COLO829 (cell line): ENCODE results near the gene RNASE12.
"Not testable (repeated sequence)": the region's sequence is repeated elsewhere in the genome, so short reads cannot be mapped to it uniquely, and the experiment has no call there.

Source experiments
- DNase-seq: peaks from one replicate; pipeline ENCODE4 v3.0.0; 2012; ENCODE audit warnings: low spot score

The RNASE12 gene

GRCh38 chr14:20614038-20614840 is 23.1 kb upstream of the RNASE12 start:
- no peak for DNase-seq

GRCh38 chr14:20613094-20614037 is 22.2 kb upstream of the RNASE12 start:
- peak; percentile 96 for DNase-seq

GRCh38 chr14:20612403-20612802 is 21.2 kb upstream of the RNASE12 start:
- no peak for DNase-seq

DNA sequence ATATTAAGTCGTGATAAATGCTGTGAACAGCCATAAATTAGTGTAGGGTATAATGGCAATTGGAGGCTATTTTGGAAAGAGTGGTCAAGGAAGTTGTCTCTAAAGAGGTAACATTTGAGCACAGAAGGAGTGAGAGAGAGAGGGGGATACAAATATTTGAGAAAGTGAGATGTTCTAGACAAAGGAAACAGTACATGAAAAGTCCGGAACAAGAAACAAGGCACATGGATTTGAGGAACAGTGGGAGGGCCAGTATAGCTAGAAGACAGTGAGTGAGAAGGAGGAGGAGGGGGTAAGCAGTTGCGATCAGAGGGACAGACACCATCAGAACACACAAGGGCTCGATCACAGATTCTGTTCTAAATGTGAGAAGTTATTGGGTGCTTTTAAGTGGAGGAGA is 20.1 kb upstream of the RNASE12 start:
- no peak for DNase-seq

- peak; percentile 86 for DNase-seq
Observed at GRCh38 chr14:20610002-20610765, 19.0 kb upstream of the RNASE12 start.

GRCh38 chr14:20609215-20610001 is 18.2 kb upstream of the RNASE12 start:
- DNase-seq, result peak; percentile 92

DNA sequence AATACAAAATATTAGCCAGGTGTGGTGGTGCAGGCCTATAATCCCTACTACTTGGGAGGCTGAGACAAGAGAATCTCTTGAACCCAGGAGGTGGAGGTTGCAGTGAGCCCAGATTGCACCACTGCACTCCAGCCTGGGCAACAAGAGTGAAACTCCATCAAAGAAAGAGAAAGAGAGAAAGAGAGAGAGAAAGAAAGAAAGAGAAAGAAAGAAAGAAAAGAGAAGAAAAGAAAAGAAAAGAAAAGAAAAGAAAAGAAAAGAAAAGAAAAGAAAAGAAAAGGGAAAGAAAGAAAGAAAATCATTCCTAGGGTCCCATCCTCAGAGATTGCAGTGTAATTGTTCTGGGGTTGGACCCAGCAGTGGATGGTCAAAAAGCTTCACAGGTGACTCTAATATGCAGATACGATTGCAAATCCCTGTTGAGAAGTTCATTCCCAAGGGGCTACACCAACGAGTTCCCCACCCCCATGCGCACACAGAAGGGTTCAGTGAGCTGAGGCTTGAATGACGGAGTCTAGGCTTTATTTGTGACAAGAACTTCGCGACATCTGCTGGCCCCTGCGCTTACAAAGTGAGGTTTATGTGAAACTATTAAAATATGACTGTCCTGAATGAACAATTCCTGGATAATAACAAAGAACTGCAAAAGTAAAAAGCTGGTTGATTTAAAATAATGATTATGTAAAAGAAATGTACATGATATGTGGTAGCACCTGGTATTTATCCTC is 17.4 kb upstream of the RNASE12 start:
- DNase-seq, result no peak

DNA sequence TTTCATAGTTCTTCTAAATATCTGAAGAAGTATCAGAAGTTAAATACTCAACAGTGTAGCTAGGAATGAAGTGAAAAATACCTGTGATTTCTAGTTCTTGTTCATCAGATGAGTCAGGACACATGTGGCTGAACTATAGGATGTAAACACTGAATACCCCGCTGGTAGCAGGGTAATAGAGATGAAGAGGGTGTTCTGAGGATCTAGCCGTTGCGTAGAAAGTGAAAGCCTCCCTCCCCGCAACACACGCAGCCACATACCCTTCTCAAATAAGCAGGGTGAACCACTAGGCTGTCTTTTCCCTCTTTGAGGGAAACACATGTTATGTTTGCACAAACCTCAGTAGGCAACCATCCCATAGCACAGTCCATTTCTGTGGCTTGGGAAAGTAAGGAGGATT is 16.4 kb upstream of the RNASE12 start:
- no peak for DNase-seq

DNA sequence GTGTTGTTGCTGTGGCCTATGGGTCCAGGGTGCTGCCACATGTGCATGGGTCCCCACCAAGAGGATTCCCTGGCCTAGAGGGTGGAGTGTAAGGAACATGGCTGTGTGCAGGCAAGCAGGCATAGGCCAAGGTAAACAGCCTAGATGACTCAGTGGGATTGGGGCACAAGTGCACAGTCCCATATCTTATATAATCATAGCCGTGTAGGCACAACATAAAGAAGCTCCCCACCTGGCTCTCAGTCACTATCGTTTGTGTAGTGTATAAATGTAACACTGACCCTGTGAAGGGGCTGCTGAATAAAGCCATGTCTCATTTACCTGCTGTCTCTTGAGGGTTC is 15.7 kb upstream of the RNASE12 start:
- no peak for DNase-seq

GRCh38 chr14:20606190-20606901 is 15.2 kb upstream of the RNASE12 start:
- DNase-seq, result peak; percentile 76

GRCh38 chr14:20603813-20604690 is 12.9 kb upstream of the RNASE12 start:
- no peak for DNase-seq

GRCh38 chr14:20602583-20602982 is 11.4 kb upstream of the RNASE12 start:
- DNase-seq, result no peak

DNA sequence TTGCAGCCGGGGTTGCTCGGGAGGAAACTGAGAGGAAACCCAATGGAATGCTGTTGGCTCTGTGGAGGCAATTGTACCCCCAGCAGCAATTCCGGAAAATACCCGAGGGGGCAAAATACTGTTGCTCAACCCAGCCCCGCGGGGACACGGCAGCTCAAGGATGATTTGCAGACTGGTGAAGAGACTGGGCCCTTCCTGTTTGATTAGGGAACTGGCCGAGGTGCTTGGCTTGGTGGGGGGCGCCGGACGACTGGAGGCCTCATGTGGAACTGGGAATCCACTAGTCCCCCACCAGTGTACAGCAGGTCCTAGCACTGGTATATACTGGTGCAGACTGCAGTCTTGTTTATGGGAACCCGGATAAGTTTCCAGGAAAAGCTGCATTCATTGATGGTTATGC is 10.3 kb upstream of the RNASE12 start:
- DNase-seq, result no peak

- no peak for DNase-seq
Observed at GRCh38 chr14:20597108-20597507, 5.9 kb upstream of the RNASE12 start.

GRCh38 chr14:20595726-20596125 is 4.5 kb upstream of the RNASE12 start:
- DNase-seq, result not testable (repeated sequence)

DNA sequence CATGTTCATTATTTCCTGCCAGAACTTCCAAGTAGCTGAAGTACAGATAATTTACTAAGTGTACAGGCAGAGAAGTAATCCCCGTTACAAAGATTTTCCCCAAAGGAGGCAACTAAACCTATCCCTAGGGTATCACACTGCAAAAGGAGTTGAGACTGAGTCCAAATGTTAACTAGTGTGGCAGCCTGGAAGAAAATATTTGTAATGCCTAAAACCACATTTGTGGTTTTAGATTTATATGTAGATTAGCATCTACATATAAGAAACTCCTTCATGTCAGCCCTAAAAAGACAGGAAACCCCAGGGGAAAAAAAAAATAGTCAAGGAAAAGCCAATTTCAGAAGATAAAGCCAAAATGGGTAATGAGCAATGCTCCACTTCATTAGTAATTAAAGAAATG is 1.4 kb upstream of the RNASE12 start:
- no peak for DNase-seq

- no peak for DNase-seq
Observed at GRCh38 chr14:20587489-20588154, 3.6 kb downstream of the RNASE12 start, which contains the start of gene RNASE11. Gene RNASE11, minus strand, starts transcription at chr14:20588001.

DNA sequence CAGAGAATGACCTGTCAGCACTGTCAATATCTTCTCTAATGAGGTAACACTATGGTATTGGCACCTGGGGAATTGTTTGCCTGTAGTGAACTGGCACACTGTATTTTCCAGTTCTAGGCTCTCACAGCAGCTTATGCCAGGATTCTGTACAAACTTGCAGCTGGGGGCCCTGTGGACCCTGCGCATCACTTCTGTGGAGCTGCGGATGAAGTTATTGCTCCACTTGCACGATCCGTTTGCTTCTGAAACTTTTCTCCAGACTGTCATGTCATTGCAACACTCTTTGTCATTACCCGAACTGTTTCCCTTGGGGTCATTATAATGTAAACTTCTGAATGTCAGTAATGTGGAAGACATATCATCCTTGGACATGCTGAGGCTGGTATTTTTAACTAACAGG is 7.3 kb downstream of the RNASE12 start:
- DNase-seq, result no peak

GRCh38 chr14:20583142-20583541 is 8.0 kb downstream of the RNASE12 start:
- DNase-seq, result no peak
